ENCODE data around the gene PTPRM. TPM values are rescaled to one million over a fixed set of nuclear protein-coding genes. Genes with fewer than 3 reads are reported as not detected.
A peak's percentile ranks its signal among the peaks of the same experiment; 100 is the strongest.

The PTPRM gene
- total and polyA plus RNA-seq, 9 donors: 45.6 to 82.0 (median 56.9) TPM

GRCh38 chr18:8328126-8328525 lies 761.0 kb downstream of the PTPRM start:
- 5 to 7% (median 5%) methylated on average over 2 of the region's 2 CpGs for WGBS, 3 donors
- TF ChIP-seq EP300 (IDR thresholded peaks at IDR 0.05) (no peak), CTCF (IDR thresholded peaks at IDR 0.05) (no peak), POLR2A (IDR thresholded peaks at IDR 0.05) (no peak)
- H3K27me3 ChIP-seq: no peaks in the 10 kb centered on the region
- H3K9me3 ChIP-seq: no peaks in the 10 kb centered on the region
- no peaks in the 10 kb centered on the region for H3K36me3 ChIP-seq
- peaks cover 3% of the 10 kb centered on the region for H3K4me1 ChIP-seq (ENCODE audit: insufficient read depth)
- intact Hi-C loops (cut with DNase I): no loop called here
- DNase-seq: no peak
- peak overlapping the region in 1 of 2 donors; percentile 35 for H3K27ac ChIP-seq
- H3K4me3 ChIP-seq: no peak overlapping the region

- Histone ChIP-seq H3K9me3 (no peaks in the 10 kb centered on the region), H3K27ac (no peak overlapping the region), H3K27me3 (no peaks in the 10 kb centered on the region), H3K4me3 (no peak overlapping the region), H3K4me1 (ENCODE audit: insufficient read depth) (peaks cover 3% of the 10 kb centered on the region), H3K36me3 (no peaks in the 10 kb centered on the region)
- 42 to 53% (median 46%) methylated on average over 5 of the region's 5 CpGs for WGBS, 3 donors
- DNase-seq: no peak
- intact Hi-C loops (cut with DNase I): no loop called here
- TF ChIP-seq CTCF (IDR thresholded peaks at IDR 0.05) (no peak), POLR2A (IDR thresholded peaks at IDR 0.05) (no peak), EP300 (IDR thresholded peaks at IDR 0.05) (no peak)
Observed at GRCh38 chr18:8329186-8329771, 762.2 kb downstream of the PTPRM start.

GRCh38 chr18:8330575-8330974 lies 763.5 kb downstream of the PTPRM start:
- no peak overlapping the region for H3K27ac ChIP-seq
- no peaks in the 10 kb centered on the region for H3K9me3 ChIP-seq
- no peak overlapping the region for H3K4me3 ChIP-seq
- peaks cover 3% of the 10 kb centered on the region for H3K4me1 ChIP-seq (ENCODE audit: insufficient read depth)
- intact Hi-C loops (cut with DNase I): no loop called here
- WGBS, 3 donors: 95% methylated on average over 10 of the region's 10 CpGs
- no peak for TF ChIP-seq EP300 (IDR thresholded peaks at IDR 0.05)
- no peak for DNase-seq
- no peaks in the 10 kb centered on the region for H3K36me3 ChIP-seq
- no peaks in the 10 kb centered on the region for H3K27me3 ChIP-seq

- H3K4me1 ChIP-seq (ENCODE audit: insufficient read depth): peaks cover 1% of the 10 kb centered on the region
- H3K36me3 ChIP-seq: no peaks in the 10 kb centered on the region
- intact Hi-C loops (cut with DNase I): no loop called here
- no peak overlapping the region for H3K27ac ChIP-seq
- H3K9me3 ChIP-seq: no peaks in the 10 kb centered on the region
- DNase-seq: no peak
- no peak for TF ChIP-seq EP300 (IDR thresholded peaks at IDR 0.05)
- no peak for TF ChIP-seq POLR2A (IDR thresholded peaks at IDR 0.05)
- no peak for TF ChIP-seq CTCF (IDR thresholded peaks at IDR 0.05)
- H3K4me3 ChIP-seq: no peak overlapping the region
- H3K27me3 ChIP-seq: no peaks in the 10 kb centered on the region
- 80 to 94% (median 92%) methylated on average over 4 of the region's 4 CpGs for WGBS, 3 donors
Observed at GRCh38 chr18:8332286-8332685, 765.2 kb downstream of the PTPRM start.

- H3K4me3 ChIP-seq: no peak overlapping the region
- intact Hi-C loops (cut with DNase I): no loop called here
- WGBS, 3 donors: 96 to 100% (median 100%) methylated on average over 1 of the region's 1 CpG
- H3K4me1 ChIP-seq (ENCODE audit: insufficient read depth): no peaks in the 10 kb centered on the region
- DNase-seq: no peak
- H3K9me3 ChIP-seq: no peaks in the 10 kb centered on the region
- H3K36me3 ChIP-seq: no peaks in the 10 kb centered on the region
- H3K27ac ChIP-seq: no peak overlapping the region
- TF ChIP-seq EP300 (IDR thresholded peaks at IDR 0.05) (no peak), CTCF (IDR thresholded peaks at IDR 0.05) (no peak)
- H3K27me3 ChIP-seq: no peaks in the 10 kb centered on the region
Observed at GRCh38 chr18:8333961-8334360, 766.8 kb downstream of the PTPRM start.

Data from ovary (tissue), 9 donors.